ENCODE measurements around the gene CD79B.

CD79B gene

GRCh38 chr17:63931981-63932561, at the start of gene CD79B:
Gene CD79B (minus strand): TSS chr17:63932331. CDS start chr17:63932261, 70 bp downstream.
- DNase-seq = no peak

- DNase-seq = no peak
Measured at GRCh38 chr17:63978272-63979200, 46.4 kb upstream of the CD79B start.

GRCh38 chr17:63976702-63977101, 44.6 kb upstream of the CD79B start:
- DNase-seq = no peak

GRCh38 chr17:63975541-63976092, 43.5 kb upstream of the CD79B start:
- DNase-seq = no peak

GRCh38 chr17:63974594-63975192, 42.6 kb upstream of the CD79B start:
- DNase-seq = no peak

GRCh38 chr17:63973930-63974593, 41.9 kb upstream of the CD79B start:
- no peak for DNase-seq

- no peak for DNase-seq
Measured at GRCh38 chr17:63973247-63973646, 41.1 kb upstream of the CD79B start.

GRCh38 chr17:63972796-63973195, 40.7 kb upstream of the CD79B start, which contains the start of gene SCN4A:
Gene SCN4A (minus strand): TSS chr17:63972918. CDS start chr17:63972841, 77 bp downstream.
- DNase-seq = no peak

- DNase-seq = no peak
Measured at GRCh38 chr17:63969278-63969677, 37.1 kb upstream of the CD79B start.

- DNase-seq = no peak
Measured at GRCh38 chr17:63967953-63968352, 35.8 kb upstream of the CD79B start.

- no peak for DNase-seq
Measured at GRCh38 chr17:63966646-63967264, 34.6 kb upstream of the CD79B start.

- DNase-seq = no peak
Measured at GRCh38 chr17:63963123-63963522, 31.0 kb upstream of the CD79B start.

- no peak for DNase-seq
Measured at GRCh38 chr17:63962298-63962744, 30.2 kb upstream of the CD79B start.

GRCh38 chr17:63961355-63962212, 29.5 kb upstream of the CD79B start:
- no peak for DNase-seq

- no peak for DNase-seq
Measured at GRCh38 chr17:63960430-63960829, 28.3 kb upstream of the CD79B start.

GRCh38 chr17:63960006-63960405, 27.9 kb upstream of the CD79B start:
- DNase-seq = no peak

GRCh38 chr17:63956296-63956920, 24.3 kb upstream of the CD79B start:
- DNase-seq = no peak

- DNase-seq = no peak
Measured at GRCh38 chr17:63955791-63956190, 23.7 kb upstream of the CD79B start.

GRCh38 chr17:63955232-63955631, 23.1 kb upstream of the CD79B start:
- no peak for DNase-seq

- no peak for DNase-seq
Measured at GRCh38 chr17:63954402-63955063, 22.4 kb upstream of the CD79B start.
